NB4 (cell line): ENCODE data around the gene KRTAP21-3.

Experiments
- POLR2A ChIP-seq: IDR thresholded peaks from 2 replicates; pipeline ENCODE4 v1.6.1; 2011; ENCODE audit warnings: mild to moderate bottlenecking; ENCODE audit not compliant: insufficient read length; ENCODE audit errors: extremely low read depth
- TF ChIP-seq, protein P1 (sequence below): IDR thresholded peaks from one replicate; pipeline ENCODE4 v1.5.1; 2012; ENCODE audit warnings: low read depth, low read length
- TF ChIP-seq, protein P2 (sequence below): IDR thresholded peaks from 2 replicates; pipeline ENCODE4 v1.6.1; 2011; ENCODE audit warnings: low read depth, low read length

DNA sequence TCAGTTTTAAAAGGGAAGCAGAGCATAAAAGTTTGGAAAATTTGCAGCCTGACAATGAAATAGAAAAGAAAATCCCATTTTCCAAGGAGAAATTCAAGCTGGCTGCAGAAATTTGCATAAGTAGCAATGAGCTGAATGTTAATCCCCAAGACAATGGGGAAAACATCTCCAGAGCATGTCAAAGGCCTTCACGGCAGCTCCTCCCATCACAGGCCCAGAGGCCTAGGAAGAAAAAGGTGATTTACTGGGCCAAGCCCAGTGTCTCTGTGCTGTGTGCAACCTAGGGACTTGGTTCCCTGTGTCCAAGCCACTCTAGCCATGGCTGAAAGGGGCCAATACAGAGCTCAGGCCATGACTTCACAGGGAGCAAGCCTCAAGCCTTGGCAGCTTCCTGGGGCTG is 49.8 kb downstream of the KRTAP21-3 start:
- TF ChIP-seq, protein P1, sequence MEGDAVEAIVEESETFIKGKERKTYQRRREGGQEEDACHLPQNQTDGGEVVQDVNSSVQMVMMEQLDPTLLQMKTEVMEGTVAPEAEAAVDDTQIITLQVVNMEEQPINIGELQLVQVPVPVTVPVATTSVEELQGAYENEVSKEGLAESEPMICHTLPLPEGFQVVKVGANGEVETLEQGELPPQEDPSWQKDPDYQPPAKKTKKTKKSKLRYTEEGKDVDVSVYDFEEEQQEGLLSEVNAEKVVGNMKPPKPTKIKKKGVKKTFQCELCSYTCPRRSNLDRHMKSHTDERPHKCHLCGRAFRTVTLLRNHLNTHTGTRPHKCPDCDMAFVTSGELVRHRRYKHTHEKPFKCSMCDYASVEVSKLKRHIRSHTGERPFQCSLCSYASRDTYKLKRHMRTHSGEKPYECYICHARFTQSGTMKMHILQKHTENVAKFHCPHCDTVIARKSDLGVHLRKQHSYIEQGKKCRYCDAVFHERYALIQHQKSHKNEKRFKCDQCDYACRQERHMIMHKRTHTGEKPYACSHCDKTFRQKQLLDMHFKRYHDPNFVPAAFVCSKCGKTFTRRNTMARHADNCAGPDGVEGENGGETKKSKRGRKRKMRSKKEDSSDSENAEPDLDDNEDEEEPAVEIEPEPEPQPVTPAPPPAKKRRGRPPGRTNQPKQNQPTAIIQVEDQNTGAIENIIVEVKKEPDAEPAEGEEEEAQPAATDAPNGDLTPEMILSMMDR: no peak
- TF ChIP-seq POLR2A: no peak
- TF ChIP-seq, protein P2, sequence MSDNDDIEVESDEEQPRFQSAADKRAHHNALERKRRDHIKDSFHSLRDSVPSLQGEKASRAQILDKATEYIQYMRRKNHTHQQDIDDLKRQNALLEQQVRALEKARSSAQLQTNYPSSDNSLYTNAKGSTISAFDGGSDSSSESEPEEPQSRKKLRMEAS: no peak
